HCT116 (cell line): ENCODE data around the gene MSANTD3.

Source experiments
- ATF3 ChIP-seq: IDR thresholded peaks from 2 replicates; pipeline ENCODE4 v1.6.1; 2012
- CEBPB ChIP-seq: IDR thresholded peaks from 2 replicates; pipeline ENCODE4 v1.6.1; 2012; ENCODE audit warnings: low read depth
- CTCF ChIP-seq, 3 experiments: fragments of 200-600 bp in 1 of 3; sonication (generic) in 1 of 3; IDR thresholded peaks in 2 of 3; conservative IDR thresholded peaks in 1 of 3; 2 replicates each; pipeline ENCODE4 v1.5.1; 2012 to 2017; ENCODE audit warnings: low read depth in 2 of 3, low read length in 2 of 3, antibody characterized with exemption in 1 of 3, borderline replicate concordance in 1 of 3, control low read depth in 1 of 3, mild to moderate bottlenecking in 1 of 3, mixed read lengths in 1 of 3, mixed run types in 1 of 3, moderate library complexity in 1 of 3; ENCODE audit not compliant: insufficient read depth in 1 of 3
- EZH2 ChIP-seq: fragments of 200-600 bp; sonication (generic); IDR thresholded peaks from 2 replicates; pipeline ENCODE4 v1.6.1; 2017; ENCODE audit warnings: antibody characterized with exemption, mixed run types
- POLR2A ChIP-seq: IDR thresholded peaks from 2 replicates; pipeline ENCODE4 v1.7.0; 2011; ENCODE audit warnings: borderline replicate concordance; ENCODE audit not compliant: insufficient read depth, insufficient read length; ENCODE audit errors: extremely low read depth
- REST ChIP-seq: IDR thresholded peaks from 2 replicates; pipeline ENCODE4 v1.6.1; 2012; ENCODE audit warnings: low read depth
- SP1 ChIP-seq: IDR thresholded peaks from 2 replicates; pipeline ENCODE4 v1.6.1; 2012; ENCODE audit warnings: low read depth

- no peak for TF ChIP-seq ATF3
- TF ChIP-seq CTCF (IDR thresholded peaks at IDR 0.05 in 2 of 3, conservative IDR thresholded peaks at IDR 0.05 in 1 of 3; ENCODE audit: borderline replicate concordance in 1 of 3, insufficient read depth in 1 of 3, low read depth in 2 of 3, low read length in 2 of 3) = no peak
- no peak for TF ChIP-seq SP1
- no peak for TF ChIP-seq CEBPB
- no peak for TF ChIP-seq EZH2
- no peak for TF ChIP-seq REST
- TF ChIP-seq POLR2A = no peak
Observed at GRCh38 chr9:100468041-100468440, 41.1 kb downstream of the MSANTD3 start.
